Measurements from ENCODE around the gene TREML4.

GRCh38 chr6:41216616-41217015, 11.5 kb upstream of the TREML4 start:
- no peak for TF ChIP-seq EZH2 (IDR thresholded peaks at IDR 0.05; ENCODE audit: low read depth, low read length, severe bottlenecking)
- no peak for TF ChIP-seq CTCF (IDR thresholded peaks at IDR 0.05; ENCODE audit: control extremely low read depth in 1 of 3, insufficient read depth in 1 of 3, low read depth in 1 of 3, low read length in 3 of 3)
- no peak for TF ChIP-seq POLR2A (IDR thresholded peaks at IDR 0.05; ENCODE audit: control extremely low read depth in 1 of 2, low read depth in 2 of 2, low read length in 2 of 2)
- TF ChIP-seq BRCA1 (IDR thresholded peaks at IDR 0.05; ENCODE audit: low read depth, low read length), result no peak
- TF ChIP-seq USF2 (IDR thresholded peaks at IDR 0.05; ENCODE audit: low read length), result no peak
- no peak for TF ChIP-seq POLR2AphosphoS5 (IDR thresholded peaks at IDR 0.05; ENCODE audit: low read depth, low read length)
- no peak for TF ChIP-seq BCL11A (IDR thresholded peaks at IDR 0.05; ENCODE audit: low read depth in 2 of 2, low read length in 2 of 2)
- TF ChIP-seq YY1 (IDR thresholded peaks at IDR 0.05; ENCODE audit: low read depth, low read length), result no peak
- no peak for TF ChIP-seq RFX5 (IDR thresholded peaks at IDR 0.05; ENCODE audit: borderline replicate concordance, low read depth, low read length)
- TF ChIP-seq GABPA (IDR thresholded peaks at IDR 0.05; ENCODE audit: borderline replicate concordance, insufficient read depth, low read length), result no peak
- TF ChIP-seq HDAC6 (IDR thresholded peaks at IDR 0.05; ENCODE audit: low read depth, low read length), result no peak
- TF ChIP-seq EGR1 (IDR thresholded peaks at IDR 0.05; ENCODE audit: borderline replicate concordance, low read depth, low read length), result no peak
- TF ChIP-seq CHD7 (IDR thresholded peaks at IDR 0.05; ENCODE audit: insufficient replicate concordance, low read length), result no peak
- TF ChIP-seq CEBPB (IDR thresholded peaks at IDR 0.05; ENCODE audit: low read depth, low read length), result no peak
